ENCODE data around the gene SLC17A9.

GRCh38 chr20:63005862-63006539 lies 53.5 kb downstream of the SLC17A9 start:
- TF ChIP-seq EZH2 (IDR thresholded peaks at IDR 0.05) = peak; percentile 68
- TF ChIP-seq POLR2AphosphoS5 (IDR thresholded peaks at IDR 0.05; ENCODE audit: borderline replicate concordance, low read depth, low read length) = no peak
- TF ChIP-seq FOXP2 (optimal IDR thresholded peaks at IDR 0.05; ENCODE audit: control extremely low read depth, extremely low read length, insufficient read depth) = no peak

Measured in SK-N-MC (cell line).